HG02943 (cell line): Measurements from ENCODE around the gene DLGAP1.
"Not testable (repeated sequence)": the region's sequence is repeated elsewhere in the genome, so short reads cannot be mapped to it uniquely, and the experiment has no call there.

ENCODE experiments used
- ATAC-seq: cut with Tn5 transposase; IDR thresholded peaks from one replicate; pipeline ENCODE4 v1.9.1; 2021; ENCODE audit warnings: mild to moderate bottlenecking, low read depth, moderate library complexity; ENCODE audit not compliant: unreplicated experiment

Gene DLGAP1

DNA sequence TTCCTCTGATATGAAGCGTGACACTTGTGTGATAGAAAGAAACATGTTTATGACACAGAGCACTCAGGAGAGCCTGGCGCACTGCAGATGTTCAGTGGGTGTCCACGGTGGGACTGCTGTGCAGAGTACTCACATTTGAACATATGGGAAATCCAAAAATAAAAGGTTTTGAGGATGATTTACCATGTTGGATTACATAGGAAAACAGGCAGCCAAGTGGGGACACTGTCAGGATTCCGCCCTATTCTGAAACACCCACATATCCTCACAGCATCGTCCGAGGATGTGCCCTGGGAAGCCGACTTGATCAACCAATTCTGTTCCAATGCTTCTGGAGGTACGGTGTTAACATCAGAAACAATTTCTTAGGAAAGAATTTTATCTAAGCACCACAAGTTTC lies 741.4 kb downstream of the DLGAP1 start:
- ATAC-seq = no peak

DNA sequence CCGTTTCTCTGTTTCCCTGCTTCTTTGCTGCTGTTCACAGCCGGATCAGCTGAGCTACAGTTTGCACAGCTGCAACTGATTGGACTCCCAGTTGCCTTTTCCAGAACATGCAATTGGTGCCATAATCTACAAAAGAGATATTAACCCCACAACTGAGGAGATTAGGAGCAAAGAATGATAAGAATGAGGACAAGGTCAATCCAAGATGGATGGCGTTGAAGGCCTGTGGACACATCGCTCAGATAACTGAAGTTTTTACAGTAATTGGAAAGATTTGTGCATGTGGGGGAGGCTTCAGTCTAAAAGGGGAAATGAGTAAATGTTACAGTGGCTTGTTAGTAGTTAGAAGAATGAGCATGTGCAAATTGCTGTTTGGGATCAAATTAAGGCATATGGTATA lies 741.9 kb downstream of the DLGAP1 start:
- no peak for ATAC-seq

DNA sequence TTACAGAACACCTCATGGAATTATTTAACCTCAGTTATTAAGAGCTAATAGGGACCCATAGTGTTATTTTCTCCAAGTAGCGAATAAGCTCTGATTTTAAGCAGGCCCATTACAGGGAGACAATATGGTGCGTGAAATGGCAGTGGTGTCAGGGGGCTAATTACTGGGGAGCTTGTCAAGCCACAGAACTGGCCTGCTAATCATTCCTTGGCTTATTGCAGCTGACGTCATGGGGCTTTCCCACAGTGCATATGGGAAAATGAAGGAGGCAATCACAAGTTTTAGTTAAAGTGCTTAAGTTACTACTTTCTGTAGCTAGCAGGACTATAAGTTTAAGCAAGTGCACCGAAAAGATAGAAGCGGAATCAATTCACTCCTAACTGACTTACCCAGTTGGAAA lies 742.6 kb downstream of the DLGAP1 start:
- no peak for ATAC-seq

DNA sequence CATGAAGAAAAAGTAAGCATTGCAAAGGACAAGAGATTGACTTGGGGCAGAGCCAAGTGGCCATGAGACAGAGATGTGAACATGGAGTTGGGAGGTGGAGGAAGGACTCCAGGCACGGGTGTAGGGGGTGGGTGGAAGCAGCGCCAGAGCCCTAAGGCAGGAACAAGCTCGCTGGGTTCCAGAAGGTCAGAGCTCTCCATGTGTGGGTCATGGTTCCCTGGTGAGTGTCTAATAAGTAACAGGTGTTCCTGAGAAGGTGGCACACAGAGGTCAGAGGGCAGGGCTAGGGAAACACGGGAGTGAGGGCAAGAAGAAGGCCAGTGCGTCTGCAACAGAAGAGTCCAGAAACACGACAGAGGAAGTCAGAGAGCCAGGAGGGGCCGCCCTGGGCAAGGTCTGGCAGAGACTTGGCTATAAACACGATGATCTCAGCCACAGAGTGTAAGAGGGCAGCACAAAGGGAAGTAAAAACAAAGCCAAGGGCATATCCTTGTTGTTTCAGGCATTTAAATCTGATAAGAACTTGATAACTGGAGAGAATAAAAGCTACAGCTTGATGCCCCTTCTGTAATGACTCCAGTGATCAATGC lies 744.3 kb downstream of the DLGAP1 start:
- ATAC-seq = no peak

DNA sequence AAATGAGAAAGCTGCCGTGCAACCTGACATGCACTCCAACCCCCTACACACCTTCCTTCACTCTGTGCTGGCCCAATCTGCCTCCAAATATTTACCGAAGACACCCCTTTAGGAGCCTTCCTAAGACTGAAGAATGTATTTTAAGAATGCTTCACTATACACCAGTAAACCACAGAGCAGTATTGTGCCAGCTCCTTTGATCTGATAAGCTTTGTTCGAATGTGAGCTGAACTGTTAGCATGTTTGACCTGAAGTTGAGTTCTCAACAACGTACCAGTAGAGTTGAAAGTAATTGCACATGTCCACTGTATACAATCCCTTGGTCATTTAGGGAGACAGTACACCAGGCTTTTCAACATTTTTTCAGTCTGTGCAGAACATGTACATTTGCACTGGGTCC lies 745.9 kb downstream of the DLGAP1 start:
- no peak for ATAC-seq

DNA sequence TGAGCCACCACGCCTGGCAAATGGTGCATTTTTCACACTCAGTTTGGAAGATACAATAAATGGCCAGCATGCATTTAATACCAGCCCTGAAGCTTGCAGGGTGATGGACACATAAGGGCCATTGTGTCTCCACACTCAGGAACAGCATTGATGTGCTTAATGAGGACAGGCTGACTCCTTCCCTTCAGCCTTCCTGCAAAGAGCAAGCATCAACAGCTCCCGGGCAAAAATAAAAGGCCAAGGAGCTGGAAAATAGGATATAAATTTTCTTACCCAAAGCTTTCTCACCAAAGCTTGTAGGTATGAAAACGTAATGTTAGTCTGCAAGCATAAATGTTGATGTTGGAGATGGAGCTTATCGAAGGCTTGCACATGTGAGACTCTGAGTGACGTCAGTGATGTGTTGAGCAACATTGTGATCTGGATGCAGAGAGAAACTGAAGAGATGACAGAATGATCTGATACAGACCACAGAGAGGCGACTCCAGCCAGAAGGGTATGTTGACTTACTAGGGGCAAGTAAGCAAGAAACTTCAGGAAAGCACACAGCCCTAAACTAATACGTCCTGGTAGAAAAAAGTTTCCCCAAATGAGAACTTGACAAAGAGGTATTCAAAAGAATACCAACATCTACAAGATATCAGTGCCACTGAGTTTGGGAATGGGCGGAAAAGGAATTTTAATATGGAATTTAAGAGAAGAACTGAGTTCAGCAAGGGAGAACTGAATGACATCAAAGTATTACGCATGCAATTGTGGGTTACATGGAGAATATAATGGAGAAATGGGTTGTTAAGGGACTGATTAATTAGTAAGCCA lies 748.6 kb downstream of the DLGAP1 start:
- no peak for ATAC-seq

DNA sequence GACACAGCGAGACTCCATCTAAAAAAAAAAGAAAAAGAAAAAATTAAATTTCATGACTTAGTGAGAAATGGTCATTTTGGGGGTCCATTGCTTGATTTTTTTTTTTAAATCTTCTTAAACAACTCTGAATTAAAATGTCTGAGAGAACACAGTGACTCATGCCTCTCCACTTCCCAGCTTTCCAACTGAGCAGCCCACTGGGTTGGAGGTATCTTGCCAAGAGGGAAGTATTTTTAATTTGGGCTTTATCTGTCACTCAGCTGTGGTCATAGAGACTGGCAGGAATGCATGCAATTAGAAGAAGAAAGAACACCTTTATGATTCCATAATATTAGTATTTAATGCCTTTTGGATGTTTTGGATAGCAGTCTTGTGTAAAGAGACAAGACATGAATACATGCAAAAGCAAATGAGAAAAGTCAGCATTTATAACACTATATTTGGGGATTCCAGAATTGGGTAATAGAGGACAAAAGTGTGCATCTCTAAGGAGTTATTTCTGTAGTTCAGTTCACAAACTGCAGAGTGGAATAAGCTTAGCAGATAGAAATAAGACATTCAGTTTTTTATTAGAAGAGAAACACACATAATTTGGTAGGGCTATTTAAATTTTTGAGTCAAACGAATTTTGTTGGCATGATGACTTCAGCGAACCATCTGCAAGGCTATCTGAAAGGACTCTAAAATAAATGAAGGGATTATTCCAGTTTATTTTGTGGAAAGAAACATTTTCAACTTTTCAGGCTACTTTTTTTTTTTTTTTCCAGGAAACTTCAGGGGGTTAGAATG lies 750.4 kb downstream of the DLGAP1 start:
- ATAC-seq = no peak

DNA sequence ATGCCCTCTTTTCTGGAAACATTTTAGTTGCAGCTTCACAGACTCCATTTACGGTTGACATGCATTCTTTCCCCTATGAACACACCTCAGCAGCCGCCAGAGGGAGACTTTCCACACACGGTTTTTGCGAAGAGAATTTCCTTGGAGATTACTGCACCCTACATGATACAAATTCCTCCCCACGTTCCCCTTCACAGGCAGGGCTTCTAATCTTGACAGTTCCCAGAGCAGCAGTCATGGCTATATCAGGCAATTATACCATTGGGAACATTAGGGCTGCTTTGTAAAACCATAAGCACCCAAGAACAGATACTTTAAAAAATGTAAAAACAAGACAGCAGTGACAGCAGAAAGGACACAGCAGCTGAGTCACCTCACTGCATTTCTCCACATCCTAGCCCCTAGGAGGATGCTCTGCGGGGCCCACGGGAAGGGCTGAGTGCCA lies 751.4 kb downstream of the DLGAP1 start:
- no peak for ATAC-seq

DNA sequence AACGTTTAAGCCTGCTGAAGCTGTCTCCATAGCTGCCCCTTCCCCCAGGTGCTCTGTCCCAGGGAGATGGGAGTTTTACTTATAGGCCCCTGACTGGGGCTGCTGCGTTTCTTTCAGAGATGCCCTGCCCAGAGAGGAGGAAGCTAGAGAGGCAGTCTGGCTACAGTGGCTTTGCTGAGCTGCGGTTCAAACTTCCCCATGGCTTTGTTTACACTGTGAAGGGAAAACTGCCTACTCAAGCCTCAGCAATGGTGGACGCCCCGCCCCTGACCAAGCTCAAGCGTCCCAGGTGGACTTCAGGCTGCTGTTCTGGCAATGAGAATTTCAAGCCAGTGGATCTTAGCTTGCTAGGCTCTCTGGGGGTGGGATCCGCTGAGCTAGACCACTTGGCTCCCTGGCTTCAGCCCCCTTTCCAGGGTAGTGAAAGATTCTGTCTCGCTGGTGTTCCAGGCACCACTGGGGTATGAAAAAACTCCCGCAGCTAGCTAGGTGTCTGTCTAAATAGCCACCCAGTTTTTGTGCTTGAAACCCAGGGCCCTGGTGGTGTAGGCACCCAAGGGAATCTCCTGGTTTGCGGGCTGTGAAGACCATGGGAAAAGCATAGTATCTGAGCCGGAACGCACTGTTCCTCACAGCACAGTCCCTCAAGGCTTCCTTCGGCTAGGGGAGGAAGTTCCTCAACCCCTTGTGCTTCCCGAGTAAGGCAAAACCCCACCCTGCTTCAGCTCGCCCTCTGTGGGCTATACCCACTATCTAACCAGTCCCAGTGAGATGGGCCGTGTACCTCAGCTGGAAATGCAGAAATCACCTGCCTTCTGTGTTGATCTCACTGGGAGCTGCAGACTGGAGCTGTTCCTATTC lies 755.2 kb downstream of the DLGAP1 start:
- ATAC-seq = not testable (repeated sequence)

DNA sequence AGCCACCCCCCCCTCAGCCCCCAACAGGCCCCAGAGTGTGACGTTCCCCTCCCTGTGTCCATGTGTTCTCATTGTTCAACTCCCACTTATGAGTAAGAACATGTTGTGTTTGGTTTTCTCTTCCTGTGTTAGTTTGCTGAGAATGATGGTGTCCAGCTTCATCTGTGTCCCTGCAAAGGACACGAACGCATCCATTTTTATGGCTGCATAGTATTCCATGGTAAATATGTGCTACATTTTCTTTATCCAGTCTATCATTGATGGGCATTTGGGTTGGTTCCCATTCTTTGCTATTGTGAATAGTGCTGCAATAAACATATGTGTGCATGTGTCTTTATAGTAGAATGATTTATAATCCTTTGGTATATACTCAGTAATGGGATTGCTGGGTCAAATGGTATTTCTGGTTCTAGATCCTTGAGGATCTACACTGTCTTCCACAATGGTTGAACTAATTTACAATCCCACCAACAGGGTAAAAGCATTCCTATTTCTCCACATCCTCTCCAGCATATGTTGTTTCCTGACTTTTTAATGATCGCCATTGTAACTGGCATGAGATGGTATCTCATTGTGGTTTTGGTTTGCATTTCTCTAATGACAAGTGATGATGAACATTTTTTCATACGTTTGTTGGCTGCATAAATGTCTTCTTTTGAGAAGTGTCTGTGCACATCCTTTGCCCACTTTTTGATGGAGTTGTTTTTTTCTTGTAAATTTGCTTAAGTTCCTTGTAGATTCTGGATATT lies 760.9 kb downstream of the DLGAP1 start:
- not testable (repeated sequence) for ATAC-seq

DNA sequence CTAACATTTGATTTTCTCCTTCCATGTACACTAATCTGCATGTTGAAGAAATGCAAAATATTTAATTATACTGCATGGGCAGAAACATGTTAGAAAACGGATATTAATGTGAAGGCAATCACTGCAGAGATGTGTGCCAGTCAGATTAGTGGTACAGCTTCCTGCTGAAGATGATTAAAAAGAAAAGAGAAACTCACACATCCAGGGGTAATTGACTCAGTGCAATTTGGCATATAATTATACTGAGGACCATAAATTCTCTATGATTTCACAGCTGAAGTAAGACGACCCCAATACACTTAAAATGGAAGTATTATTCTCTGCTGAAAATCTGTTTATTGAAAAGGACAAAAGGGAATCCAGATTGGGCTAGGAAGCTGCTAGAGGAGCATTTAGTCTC lies 761.7 kb downstream of the DLGAP1 start:
- ATAC-seq = no peak

DNA sequence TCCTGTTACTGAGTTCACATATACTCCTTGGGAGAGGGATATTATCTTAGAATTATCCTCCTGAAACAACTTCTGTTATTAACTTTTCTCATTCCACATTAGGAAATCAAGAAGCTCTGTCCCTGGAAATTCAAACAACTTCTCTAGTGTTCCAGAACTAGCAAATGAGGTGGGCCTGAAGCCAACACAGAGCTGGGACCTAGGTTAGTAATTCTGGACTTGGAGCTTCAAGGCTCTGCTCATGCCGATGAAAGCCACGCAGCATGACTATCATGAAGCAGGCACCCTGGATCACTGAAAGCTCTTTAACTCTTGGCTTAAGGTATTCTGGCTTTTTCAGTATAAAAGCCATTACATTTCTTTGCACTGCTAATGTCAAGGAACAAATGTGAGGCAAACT lies 762.4 kb downstream of the DLGAP1 start:
- ATAC-seq = no peak

DNA sequence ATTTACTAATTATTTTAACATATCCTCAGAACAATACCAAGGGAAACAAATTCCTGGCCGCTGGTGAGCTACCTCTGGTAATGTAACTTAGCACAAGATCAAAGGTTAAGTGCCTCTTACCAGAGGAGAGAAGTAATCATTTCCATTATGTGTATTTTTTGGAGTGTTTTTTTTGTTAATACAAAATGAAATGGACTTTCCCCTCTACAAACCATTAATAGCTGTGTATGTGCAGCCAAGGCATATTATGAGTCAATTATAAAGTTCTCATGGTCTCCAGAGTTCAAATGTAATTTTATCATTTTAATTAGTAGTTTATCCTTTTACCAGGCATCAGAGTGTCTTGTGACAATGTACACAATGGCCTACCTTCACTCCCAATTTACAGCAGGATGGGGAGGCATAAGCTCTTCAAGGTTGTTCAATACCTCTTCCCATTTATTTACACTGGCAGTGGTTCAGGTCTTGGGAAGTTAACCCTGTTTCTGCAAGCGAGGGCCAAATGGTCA lies 762.9 kb downstream of the DLGAP1 start:
- no peak for ATAC-seq

DNA sequence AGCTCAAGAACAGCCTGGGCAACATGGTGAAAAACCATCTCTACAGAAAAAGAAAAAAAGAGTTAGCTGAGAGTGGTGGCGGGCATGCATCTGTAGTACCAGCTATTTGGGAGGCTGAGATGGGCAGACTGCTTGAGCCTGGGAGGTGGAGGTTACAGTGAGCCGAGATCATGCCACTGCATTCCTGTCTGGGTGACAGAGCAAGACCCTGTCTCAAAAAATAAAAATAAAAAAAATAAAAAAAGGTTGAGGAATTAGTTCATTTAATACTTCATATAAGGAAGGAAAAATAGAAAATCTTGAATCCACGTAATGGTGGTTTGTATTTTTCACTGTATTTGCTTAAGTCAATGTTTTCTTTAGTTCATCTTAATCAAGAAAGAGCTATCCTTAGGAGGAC lies 763.4 kb downstream of the DLGAP1 start:
- ATAC-seq = no peak

DNA sequence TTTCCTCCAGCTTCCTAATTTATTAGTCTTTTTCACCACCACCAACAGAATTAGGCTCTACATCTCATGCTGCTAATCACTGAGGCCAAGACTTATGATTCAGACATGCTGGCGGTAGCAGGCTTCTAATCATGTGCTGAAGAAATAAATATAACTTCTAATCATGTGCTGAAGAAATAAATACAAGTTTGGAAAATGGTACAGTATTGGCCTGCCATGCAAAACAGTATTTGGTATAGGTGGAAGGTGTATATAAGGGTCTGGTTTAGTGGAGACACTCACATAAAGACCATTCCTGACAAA lies 764.4 kb downstream of the DLGAP1 start:
- no peak for ATAC-seq

DNA sequence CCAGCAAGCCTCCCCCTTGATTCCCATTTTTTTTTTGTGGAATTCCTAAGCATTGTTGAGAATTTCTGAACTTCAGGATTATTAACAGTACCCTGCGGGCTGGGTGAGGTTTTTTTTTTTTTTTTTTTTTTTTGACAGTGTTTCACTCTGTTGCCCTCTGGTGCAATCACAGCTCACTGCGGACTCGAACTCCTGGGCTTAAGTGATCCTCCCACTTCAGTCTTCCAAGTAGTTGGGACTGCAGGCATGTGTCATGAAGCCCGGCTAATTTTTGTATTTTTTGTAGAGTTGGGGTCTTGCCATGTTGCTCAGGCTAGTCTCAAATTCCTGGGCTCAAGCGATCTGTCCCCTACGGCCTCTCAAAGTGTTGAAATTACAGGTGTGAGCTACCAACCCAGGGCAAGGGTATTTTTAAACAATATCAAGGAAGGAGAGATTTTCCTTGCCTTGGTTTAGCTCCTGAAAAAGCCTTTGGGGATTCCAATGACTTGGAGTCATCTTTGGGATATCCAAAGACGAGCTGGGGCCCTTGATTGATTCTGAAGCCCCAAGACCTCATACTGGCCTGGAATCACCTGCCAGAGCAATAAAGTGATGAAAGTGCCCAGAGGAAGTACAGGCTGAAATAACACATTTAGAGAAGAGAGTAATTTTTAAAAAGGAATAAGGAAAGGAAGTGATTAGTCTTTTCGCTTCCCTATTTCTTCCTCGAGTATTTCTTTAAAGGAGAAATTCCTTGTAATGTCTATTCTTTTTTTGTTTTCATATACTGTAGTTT lies 764.9 kb downstream of the DLGAP1 start:
- no peak for ATAC-seq

DNA sequence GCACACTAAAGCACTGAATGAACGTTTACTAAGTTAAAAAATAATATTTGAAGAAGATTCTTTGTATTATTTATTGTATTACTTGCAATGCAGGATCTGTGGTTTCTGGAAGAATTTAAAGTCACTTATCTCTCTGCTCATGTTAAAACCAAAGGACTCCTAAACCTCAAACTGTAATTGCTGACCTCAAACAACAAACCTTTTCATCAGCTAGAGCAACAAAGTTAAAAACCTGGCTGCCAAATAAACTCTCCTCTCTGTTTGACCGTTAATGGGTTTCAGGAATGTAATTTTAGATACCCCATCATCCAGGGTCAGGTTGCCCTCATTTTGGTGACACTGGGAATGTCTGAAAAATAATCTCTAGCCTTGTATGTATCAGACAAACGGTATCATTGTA lies 766.0 kb downstream of the DLGAP1 start:
- ATAC-seq = no peak

DNA sequence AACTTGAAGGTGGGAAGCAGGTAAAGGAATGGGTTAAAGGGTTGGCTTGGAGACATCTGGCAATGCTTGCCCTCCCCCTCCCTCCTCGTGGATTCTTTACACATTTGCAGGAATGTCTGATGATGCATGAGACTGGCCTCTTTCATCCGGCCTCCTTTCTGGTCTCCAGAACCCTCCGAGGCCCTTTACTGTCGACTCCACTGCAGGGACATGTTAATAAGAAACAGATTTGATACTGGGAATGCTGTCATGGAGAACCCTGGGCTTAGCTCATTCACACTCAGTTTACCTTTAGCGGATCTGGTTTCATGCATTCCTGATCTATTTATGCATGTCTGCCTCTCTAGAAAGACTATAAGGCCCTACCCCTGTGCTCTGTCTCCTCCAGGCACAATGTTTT lies 766.4 kb downstream of the DLGAP1 start:
- ATAC-seq = no peak

DNA sequence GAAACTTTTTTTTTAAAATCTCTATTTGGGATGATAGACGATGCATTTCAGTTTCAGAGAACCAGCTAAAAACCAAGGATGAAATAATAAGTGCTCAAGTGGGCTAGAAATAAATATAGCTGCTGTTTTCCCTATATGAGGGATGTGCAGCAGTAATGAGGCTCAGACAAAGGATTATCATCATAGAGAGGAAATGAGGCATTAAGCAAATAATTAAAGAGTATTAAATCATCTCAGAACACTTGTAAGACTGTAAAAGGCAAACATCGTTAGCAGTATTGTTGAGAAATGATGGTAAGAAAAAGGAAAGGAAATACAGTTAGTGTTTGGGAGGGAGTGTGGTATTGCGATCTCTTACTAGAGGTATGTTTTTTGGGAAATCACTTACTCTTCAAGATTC lies 771.6 kb downstream of the DLGAP1 start:
- ATAC-seq = no peak
